Measurements from ENCODE around the gene TM9SF3. TPM values are rescaled to one million over a fixed set of nuclear protein-coding genes. Genes with fewer than 3 reads are reported as not detected.

TM9SF3 gene
- total and polyA plus RNA-seq, 2 experiments from 2014 or later = 47.4 to 62.8 TPM

GRCh38 chr10:96505150-96506136, 81.4 kb downstream of the TM9SF3 start:
- no peaks in the 10 kb centered on the region for H3K36me3 ChIP-seq
- DNase-seq (ENCODE audit: low read depth in 1 of 2, low spot score in 1 of 2) = no peak
- no peak for TF ChIP-seq CTCF (IDR thresholded peaks at IDR 0.05; ENCODE audit: low read depth, low read length)
- H3K27ac ChIP-seq = no peak overlapping the region
- no peaks in the 10 kb centered on the region for H3K27me3 ChIP-seq
- H3K9me3 ChIP-seq (ENCODE audit: low read depth) = no peaks in the 10 kb centered on the region
- no peaks in the 10 kb centered on the region for H3K4me1 ChIP-seq (ENCODE audit: low read depth)
- no peak overlapping the region for H3K4me3 ChIP-seq

DNA sequence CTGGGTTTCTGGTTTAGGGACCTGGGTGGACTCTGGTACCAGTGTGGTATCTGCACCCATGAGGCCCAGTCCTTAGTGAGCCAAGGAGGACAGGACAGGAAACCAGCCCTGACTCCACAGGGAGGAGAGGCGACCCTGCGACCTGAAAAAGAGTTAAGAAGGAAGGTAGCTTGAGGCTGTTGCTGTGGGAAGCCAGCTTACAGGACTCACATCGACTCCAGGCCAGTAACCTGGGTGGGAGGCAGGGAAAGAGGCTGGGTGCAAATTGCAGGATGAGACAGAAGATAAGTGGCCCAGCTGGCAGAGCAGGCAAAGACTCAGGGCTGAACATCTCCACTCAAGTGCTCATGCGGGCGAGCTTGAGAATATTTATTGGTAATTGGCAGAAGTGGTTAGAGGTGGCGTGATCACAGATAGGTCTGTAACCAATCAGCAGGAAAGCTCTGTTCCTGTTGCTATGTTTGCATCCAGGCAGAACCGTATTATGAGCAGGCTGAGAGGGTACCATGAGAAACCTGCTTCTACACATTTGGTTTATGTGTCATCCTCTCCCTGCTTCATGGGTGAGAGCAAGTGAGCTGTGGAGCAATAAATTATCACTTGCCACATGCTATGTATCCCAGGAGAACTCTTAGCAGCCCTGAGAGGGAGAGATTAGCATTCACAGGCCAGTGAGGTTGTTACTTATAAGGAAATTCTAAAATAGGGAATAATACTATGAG, 84.1 kb downstream of the TM9SF3 start:
- H3K27ac ChIP-seq = no peak overlapping the region
- no peaks in the 10 kb centered on the region for H3K9me3 ChIP-seq (ENCODE audit: low read depth)
- no peak for TF ChIP-seq CTCF (IDR thresholded peaks at IDR 0.05; ENCODE audit: low read depth, low read length)
- no peak for DNase-seq (ENCODE audit: low read depth in 1 of 2, low spot score in 1 of 2)
- no peak overlapping the region for H3K4me3 ChIP-seq
- H3K36me3 ChIP-seq = no peaks in the 10 kb centered on the region
- no peaks in the 10 kb centered on the region for H3K4me1 ChIP-seq (ENCODE audit: low read depth)
- no peaks in the 10 kb centered on the region for H3K27me3 ChIP-seq

DNA sequence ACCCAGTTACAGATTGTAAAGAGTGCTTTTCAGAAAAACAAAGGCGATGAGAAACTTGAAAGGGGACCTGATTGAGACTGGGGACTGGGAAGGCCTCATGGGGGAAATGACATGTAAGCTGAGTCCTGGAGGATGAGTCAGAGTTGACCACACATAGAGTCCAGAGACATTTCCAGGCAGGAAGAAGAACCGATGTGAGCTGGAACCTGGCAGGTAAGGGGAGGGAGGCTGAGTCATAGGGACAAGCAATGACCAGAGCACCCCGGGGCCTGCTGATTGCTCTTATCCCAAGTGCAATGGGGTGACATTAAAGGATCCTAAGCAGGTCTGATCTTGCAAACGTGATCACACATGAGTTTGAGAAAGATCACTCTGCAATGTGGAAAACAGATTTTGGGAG, 84.8 kb downstream of the TM9SF3 start:
- DNase-seq (ENCODE audit: low read depth in 1 of 2, low spot score in 1 of 2) = no peak
- no peaks in the 10 kb centered on the region for H3K36me3 ChIP-seq
- H3K27me3 ChIP-seq = no peaks in the 10 kb centered on the region
- H3K4me3 ChIP-seq = no peak overlapping the region
- H3K27ac ChIP-seq = no peak overlapping the region
- no peaks in the 10 kb centered on the region for H3K9me3 ChIP-seq (ENCODE audit: low read depth)
- H3K4me1 ChIP-seq (ENCODE audit: low read depth) = no peaks in the 10 kb centered on the region
- no peak for TF ChIP-seq CTCF (IDR thresholded peaks at IDR 0.05; ENCODE audit: low read depth, low read length)

- no peak for DNase-seq (ENCODE audit: low read depth in 1 of 2, low spot score in 1 of 2)
These were observed 86.3 kb downstream of the TM9SF3 start for GRCh38 chr10:96500519-96500918.

DNA sequence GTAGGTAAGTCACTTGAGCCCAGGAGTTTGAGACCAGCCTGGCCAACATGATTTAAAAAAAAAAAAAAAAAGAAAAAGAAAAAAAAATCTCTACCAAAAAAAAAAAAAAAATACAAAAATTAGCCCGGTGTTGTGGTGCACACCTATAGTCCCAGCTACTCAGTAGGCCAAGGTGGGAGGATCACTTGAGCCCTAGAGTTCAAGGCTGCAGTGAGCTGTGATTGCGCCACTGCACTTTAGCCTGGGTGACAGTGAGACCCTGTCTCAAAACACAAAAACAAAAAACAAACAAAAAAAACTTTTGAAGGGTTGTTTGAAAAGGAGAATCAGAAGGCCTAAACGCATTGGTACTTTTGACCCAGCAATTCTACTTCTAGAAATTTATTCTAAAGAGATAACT, 86.8 kb downstream of the TM9SF3 start:
- DNase-seq (ENCODE audit: low read depth in 1 of 2, low spot score in 1 of 2) = no peak
- Histone ChIP-seq H3K27ac (no peak overlapping the region), H3K36me3 (no peaks in the 10 kb centered on the region), H3K4me3 (no peak overlapping the region), H3K4me1 (ENCODE audit: low read depth) (no peaks in the 10 kb centered on the region), H3K27me3 (no peaks in the 10 kb centered on the region), H3K9me3 (ENCODE audit: low read depth) (no peaks in the 10 kb centered on the region)
- no peak for TF ChIP-seq CTCF (IDR thresholded peaks at IDR 0.05; ENCODE audit: low read depth, low read length)

More at GRCh38 chr10:96500519-96500918, 86.3 kb downstream of the TM9SF3 start:
- Histone ChIP-seq H3K4me3 (no peak overlapping the region), H3K27ac (no peak overlapping the region), H3K27me3 (no peaks in the 10 kb centered on the region), H3K4me1 (ENCODE audit: low read depth) (no peaks in the 10 kb centered on the region), H3K9me3 (ENCODE audit: low read depth) (no peaks in the 10 kb centered on the region), H3K36me3 (no peaks in the 10 kb centered on the region)
- no peak for TF ChIP-seq CTCF (IDR thresholded peaks at IDR 0.05; ENCODE audit: low read depth, low read length)
